Erythroblast (primary cell): Measurements from ENCODE around the gene L1CAM.

Experiments
- GATA1 ChIP-seq: IDR thresholded peaks from 2 replicates; pipeline ENCODE4 v1.6.1; 2011; ENCODE audit warnings: low read depth, mild to moderate bottlenecking, control low read depth, low read length, moderate library complexity
- POLR2A ChIP-seq: IDR thresholded peaks from 2 replicates; pipeline ENCODE4 v1.6.1; 2011; ENCODE audit warnings: mild to moderate bottlenecking, low read length

DNA sequence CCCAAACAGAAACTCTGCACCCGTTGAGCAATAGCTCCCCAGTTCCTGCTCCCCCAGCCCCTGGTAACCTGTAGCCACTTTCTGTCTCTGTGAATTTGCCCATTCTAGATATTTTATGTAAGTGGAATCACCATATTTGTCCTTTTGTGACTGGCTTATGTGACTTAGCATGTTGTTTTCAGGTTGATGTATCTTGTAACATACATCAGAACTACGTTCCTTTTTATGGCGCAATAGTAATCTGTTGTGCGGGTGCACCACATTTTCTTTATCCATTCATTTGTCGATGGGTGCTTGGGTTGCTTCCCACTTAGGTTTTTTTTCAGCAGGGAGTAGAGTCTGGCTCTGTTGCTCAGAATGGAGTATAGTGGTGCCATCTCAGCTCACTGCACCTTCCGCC lies 49.1 kb downstream of the L1CAM start:
- TF ChIP-seq POLR2A = no peak
- no peak for TF ChIP-seq GATA1
